Muscle of back (tissue), 10 donors: ENCODE measurements around the gene ADH1B. TPM values are rescaled to one million over a fixed set of nuclear protein-coding genes. Genes with fewer than 3 reads are reported as not detected.

Source experiments
- polyA plus RNA-seq, 10 donors: library from polyadenylated mRNA; unstranded; fragments of 120-200 nt; gene quantifications; one replicate each; pipeline ENCODE4 v1.2.1, GENCODE V29; 2013; ENCODE audit not compliant: insufficient read length in 10 of 10

Gene ADH1B
- polyA plus RNA-seq, 10 donors: 8.3 to 39.5 (median 14.7) TPM

Other genes starting within 250 kb of the ADH1B start
- gene ADH5, start 232.6 kb downstream of the ADH1B start, polyA plus RNA-seq: 100 to 1,000 TPM in 9 of 10 donors, 10 to 100 TPM in 1; 87.7 to 122 (median 109) TPM
- gene ADH4, start 177.1 kb downstream of the ADH1B start, polyA plus RNA-seq: under 1 TPM in 2 of 10 donors, not detected in 8; 0.14 to 0.29 TPM
- gene ADH6, start 102.2 kb downstream of the ADH1B start, polyA plus RNA-seq: 1 to 10 TPM in 5 of 10 donors, under 1 TPM in 5; 0.27 to 2.9 (median 1.1) TPM
- gene ADH1A, start 30.4 kb downstream of the ADH1B start, polyA plus RNA-seq: 1 to 10 TPM in 2 of 10 donors, under 1 TPM in 8; 0.49 to 1.5 (median 0.77) TPM
- 1 to 10 TPM; 4.1 to 8.3 (median 6.2) TPM for gene ADH1C, start 31.3 kb upstream of the ADH1B start, polyA plus RNA-seq
- under 1 TPM in 2 of 10 donors, not detected in 8; 0.05 to 0.19 TPM for gene ADH7, start 113.9 kb upstream of the ADH1B start, polyA plus RNA-seq
- gene C4orf17, start 189.6 kb upstream of the ADH1B start, polyA plus RNA-seq: under 1 TPM in 6 of 10 donors, not detected in 4; 0.07 to 0.21 (median 0.15) TPM
- gene TRMT10A, start 242.6 kb upstream of the ADH1B start, polyA plus RNA-seq: 10 to 100 TPM in 5 of 10 donors, 1 to 10 TPM in 5; 7.5 to 13.1 (median 9.7) TPM